Natural killer cell (primary cell): ENCODE data around the gene INS. TPM values are rescaled to one million over a fixed set of nuclear protein-coding genes. Genes with fewer than 3 reads are reported as not detected.

Experiments
- ATAC-seq, 3 donors: fragments of 150-1000 bp in 2 of 3; fragments of 200-7000 bp in 1 of 3; cut with Tn5 transposase; 1 replicate in 1 of 3; 2 replicates in 2 of 3; pipeline ENCODE4 v1.10.0; 2021; ENCODE audit warnings: mild to moderate bottlenecking in 2 of 3, moderate library complexity in 2 of 3
- DNase-seq, 2 donors: peaks; one replicate each; pipeline versions ENCODE4 v3.0.0 to v3.0.0-alpha.2; 2013 to 2021; ENCODE audit warnings: mixed read lengths in 1 of 2
- H3K27ac ChIP-seq: one replicate; pipeline ENCODE4 v1.5.1; 2013; ENCODE audit warnings: mild to moderate bottlenecking, low read length
- H3K27me3 ChIP-seq: one replicate; pipeline ENCODE4 v1.6.1; 2013; ENCODE audit warnings: low read length; ENCODE audit not compliant: control insufficient read depth, insufficient read depth
- H3K36me3 ChIP-seq: one replicate; pipeline ENCODE4 v1.6.1; 2013; ENCODE audit warnings: low read length; ENCODE audit not compliant: control insufficient read depth, insufficient read depth
- H3K4me1 ChIP-seq: one replicate; pipeline ENCODE4 v1.6.1; 2013; ENCODE audit warnings: low read length; ENCODE audit not compliant: control insufficient read depth, insufficient read depth
- H3K4me3 ChIP-seq: one replicate; pipeline ENCODE4 v1.5.1; 2013; ENCODE audit warnings: low read length
- H3K9me3 ChIP-seq: one replicate; pipeline ENCODE4 v1.6.1; 2013; ENCODE audit warnings: low read length; ENCODE audit not compliant: control insufficient read depth, insufficient read depth
- H3K27ac Mint-ChIP-seq, 2 donors: one replicate each; pipeline ENCODE4 v1.8.0; 2022; ENCODE audit warnings: mild to moderate bottlenecking in 2 of 2, mixed read lengths in 2 of 2, moderate library complexity in 1 of 2
- H3K27me3 Mint-ChIP-seq, 2 donors: one replicate each; pipeline ENCODE4 v1.8.0; 2022; ENCODE audit warnings: low read depth in 2 of 2, mixed read lengths in 2 of 2
- H3K36me3 Mint-ChIP-seq: one replicate; pipeline ENCODE4 v1.8.0; 2022; ENCODE audit warnings: mixed read lengths
- H3K4me1 Mint-ChIP-seq, 2 donors: one replicate each; pipeline ENCODE4 v1.8.0; 2022; ENCODE audit warnings: mixed read lengths in 2 of 2
- H3K4me3 Mint-ChIP-seq: one replicate; pipeline ENCODE4 v1.8.0; 2022; ENCODE audit warnings: mild to moderate bottlenecking, moderate library complexity, mixed read lengths
- H3K9me3 Mint-ChIP-seq, 2 donors: one replicate each; pipeline ENCODE4 v1.8.0; 2022; ENCODE audit warnings: mixed read lengths in 2 of 2
- CTCF ChIP-seq: fragments of 200-600 bp; IDR thresholded peaks from one replicate; pipeline ENCODE4 v1.8.0; 2022; ENCODE audit warnings: antibody characterized with exemption
- WGBS: methylation state at CpG from one replicate; pipeline ENCODE4 v1.1.7; 2013; ENCODE audit warnings: missing lambda C conversion rate; ENCODE audit not compliant: insufficient coverage; 5-methylcytosine and 5-hydroxymethylcytosine counted together
- intact Hi-C: fragments of 100-400 bp; cut with micrococcal nuclease; formaldehyde crosslinking; loops from one replicate; pipeline ENCODE4 v1.14.2; 2022
- total RNA-seq, 4 donors: library from RNA; stranded (reverse); fragments of 120-200 nt in 1 of 4; gene quantifications; one replicate each; pipeline versions ENCODE4 v1.2.3 to v1.2.4, GENCODE V29; 2013 to 2022

The INS gene
- total RNA-seq, 3 donors from 2014 or later (not counting 1 experiment from before 2014, with no cell fraction given), result not detected

DNA sequence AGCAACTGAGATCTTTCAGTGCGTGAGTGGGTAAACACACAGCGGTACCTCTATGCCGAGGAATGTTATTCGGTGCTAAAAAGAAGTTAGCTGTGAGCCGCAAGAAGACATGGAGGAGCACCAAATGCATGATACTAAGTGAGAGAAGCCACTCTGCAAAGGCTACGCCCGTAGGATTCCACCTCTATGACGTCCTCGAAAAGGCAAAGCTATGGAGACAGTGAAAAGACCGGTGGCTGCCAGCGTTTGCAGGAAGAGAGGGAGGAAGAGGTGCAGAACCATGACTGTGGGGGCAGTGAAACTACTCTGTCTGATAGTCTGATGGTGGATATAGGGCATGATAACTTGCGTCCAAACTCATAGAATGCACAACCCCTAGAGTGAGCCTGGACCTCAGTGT lies 50.5 kb downstream of the INS start:
- Histone ChIP-seq H3K4me3 (no peak overlapping the region), H3K27ac (no peak overlapping the region), H3K9me3 (no peaks in the 10 kb centered on the region), H3K4me1 (no peaks in the 10 kb centered on the region), H3K36me3 (no peaks in the 10 kb centered on the region), H3K27me3 (no peaks in the 10 kb centered on the region)
- WGBS, result 81% methylated on average over 12 of the region's 12 CpGs
- H3K9me3 Mint-ChIP-seq, result no peaks in the 10 kb centered on the region
- no peaks in the 10 kb centered on the region for H3K4me1 Mint-ChIP-seq
- no peak overlapping the region for H3K4me3 Mint-ChIP-seq
- intact Hi-C loops, result no loop called here
- peaks cover 4 to 9% of the 10 kb centered on the region in 2 donors for H3K27me3 Mint-ChIP-seq
- H3K36me3 Mint-ChIP-seq, result no peaks in the 10 kb centered on the region
- no peak for DNase-seq
- TF ChIP-seq CTCF, result no peak
- no peak overlapping the region for H3K27ac Mint-ChIP-seq
- ATAC-seq, result no peak

Other genes with a start within 250 kb of the INS start
- 10 to 100 TPM; 15.8 to 27.9 (median 26.2) TPM for gene TNNT3, start 241.5 kb downstream of the INS start, total RNA-seq
- gene MRPL23, start 213.9 kb downstream of the INS start, total RNA-seq, result 10 to 100 TPM; 31.2 to 35.4 (median 32.8) TPM
- not detected for gene H19, start 163.4 kb downstream of the INS start, total RNA-seq
- not detected for gene IGF2, start 21.8 kb downstream of the INS start, total RNA-seq
- gene TH, start 10.6 kb upstream of the INS start, total RNA-seq, result not detected
- gene ASCL2, start 109.4 kb upstream of the INS start, total RNA-seq, result 10 to 100 TPM; 10.8 to 16.8 (median 16.0) TPM
- 100 to 1,000 TPM; 227 to 325 (median 237) TPM for gene C11orf21, start 140.7 kb upstream of the INS start, total RNA-seq
- 100 to 1,000 TPM; 268 to 327 (median 299) TPM for gene TSPAN32, start 140.8 kb upstream of the INS start, total RNA-seq
- 100 to 1,000 TPM; 263 to 292 (median 263) TPM for gene CD81, start 216.1 kb upstream of the INS start, total RNA-seq
- 10 to 100 TPM; 52.8 to 67.9 (median 59.3) TPM for gene TSSC4, start 239.5 kb upstream of the INS start, total RNA-seq